ENCODE measurements around the gene KRTAP12-3. TPM values are rescaled to one million over a fixed set of nuclear protein-coding genes. Genes with fewer than 3 reads are reported as not detected.
"Not testable (repeated sequence)": the region's sequence is repeated elsewhere in the genome, so short reads cannot be mapped to it uniquely, and the experiment has no call there.

KRTAP12-3 gene
- total and polyA plus RNA-seq, 4 donors: not detected

DNA sequence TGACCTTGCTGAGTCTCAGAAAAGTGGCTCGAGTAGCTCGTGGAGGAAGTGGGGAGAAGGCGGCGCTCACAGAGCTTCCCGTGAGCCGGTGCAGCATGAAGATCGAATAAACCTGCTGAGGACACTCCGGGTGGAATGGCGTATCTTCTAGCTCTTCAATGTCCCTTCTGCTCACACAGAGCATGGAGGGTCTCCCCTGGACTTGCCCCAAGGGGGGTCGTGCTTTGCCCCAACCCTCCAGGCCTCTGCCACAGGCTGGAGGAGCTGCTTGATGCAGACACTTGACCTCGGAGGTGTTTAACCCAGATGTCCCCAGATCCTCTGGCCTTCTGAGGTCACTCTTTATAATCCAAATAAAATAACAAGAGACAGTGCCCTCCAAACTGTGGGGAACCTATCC is 37.0 kb downstream of the KRTAP12-3 start:
- 70 to 71% methylated on average over 11 of the region's 11 CpGs for WGBS, 2 donors

DNA sequence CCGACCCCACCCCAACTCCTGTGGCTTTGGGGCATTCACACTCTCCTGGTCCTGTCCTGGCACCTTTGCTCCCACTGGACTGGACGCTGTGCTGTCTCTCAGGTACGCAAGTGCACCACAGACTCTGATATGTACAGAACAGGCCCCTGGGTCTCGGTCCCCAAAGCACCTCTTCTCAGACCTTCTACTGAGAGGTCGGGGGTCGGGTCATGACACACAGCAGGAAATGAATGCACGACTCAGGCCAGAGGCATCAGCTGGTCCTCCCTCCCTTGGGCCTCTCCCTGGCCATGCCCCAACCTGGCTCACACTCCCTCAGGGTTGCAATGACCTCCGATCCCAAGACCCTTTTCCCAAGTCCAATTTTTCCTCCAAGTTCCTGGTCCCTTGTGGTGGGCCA is 37.5 kb downstream of the KRTAP12-3 start:
- H3K27me3 ChIP-seq (ENCODE audit: control insufficient read depth in 1 of 2, insufficient read depth in 2 of 2, low read length in 1 of 2): no peaks in the 10 kb centered on the region
- no peak for ATAC-seq (ENCODE audit: low FRiP score)
- 81 to 84% methylated on average over 8 of the region's 8 CpGs for WGBS, 2 donors

More for the DNA sequence above, 37.0 kb downstream of the KRTAP12-3 start:
- Histone ChIP-seq H3K27me3 (ENCODE audit: control insufficient read depth in 1 of 2, insufficient read depth in 2 of 2, low read length in 1 of 2) (no peaks in the 10 kb centered on the region), H3K27ac (ENCODE audit: low read depth in 1 of 2, low read length in 2 of 2) (no peak overlapping the region), H3K4me1 (ENCODE audit: control insufficient read depth in 1 of 2, insufficient read depth in 2 of 2, low read length in 2 of 2) (no peaks in the 10 kb centered on the region), H3K9me3 (ENCODE audit: control insufficient read depth, low read length) (no peaks in the 10 kb centered on the region), H3K4me3 (ENCODE audit: low read length in 2 of 2) (no peak overlapping the region), H3K36me3 (ENCODE audit: control insufficient read depth in 1 of 2, insufficient read depth in 2 of 2, low read length in 1 of 2) (no peaks in the 10 kb centered on the region)
- DNase-seq (no peak), ATAC-seq (ENCODE audit: low FRiP score) (no peak)
- intact Hi-C loops (cut with DNase I): no loop called here

DNA sequence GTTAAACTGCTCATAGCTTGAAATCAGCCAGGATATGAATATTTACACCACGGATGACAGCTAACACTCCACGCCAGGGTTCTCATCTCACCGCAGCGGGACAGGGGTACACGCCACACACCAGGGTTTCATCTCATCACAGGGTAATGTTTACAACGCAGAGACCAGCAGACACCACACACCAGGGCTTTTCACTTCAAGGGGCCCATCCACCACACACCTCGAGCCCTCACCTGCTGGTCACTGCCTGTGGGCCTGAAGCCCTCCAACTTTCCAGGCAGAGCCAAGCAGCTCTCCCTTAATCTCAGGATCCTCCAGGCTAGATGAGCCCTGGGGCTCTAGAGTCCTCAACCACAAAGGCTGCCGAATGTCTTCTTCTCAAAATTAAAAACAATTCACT is 37.9 kb downstream of the KRTAP12-3 start:
- no peak for ATAC-seq (ENCODE audit: low FRiP score)
- Histone ChIP-seq H3K36me3 (ENCODE audit: control insufficient read depth in 1 of 2, insufficient read depth in 2 of 2, low read length in 1 of 2) (no peaks in the 10 kb centered on the region), H3K4me1 (ENCODE audit: control insufficient read depth in 1 of 2, insufficient read depth in 2 of 2, low read length in 2 of 2) (no peaks in the 10 kb centered on the region), H3K27me3 (ENCODE audit: control insufficient read depth in 1 of 2, insufficient read depth in 2 of 2, low read length in 1 of 2) (no peaks in the 10 kb centered on the region), H3K27ac (ENCODE audit: low read depth in 1 of 2, low read length in 2 of 2) (no peak overlapping the region), H3K4me3 (ENCODE audit: low read length in 2 of 2) (no peak overlapping the region), H3K9me3 (ENCODE audit: control insufficient read depth, low read length) (no peaks in the 10 kb centered on the region)
- intact Hi-C loops (cut with DNase I): no loop called here
- WGBS, 2 donors: 88 to 91% methylated on average over 8 of the region's 8 CpGs
- DNase-seq: no peak

More for the DNA sequence above, 37.5 kb downstream of the KRTAP12-3 start:
- intact Hi-C loops (cut with DNase I): no loop called here
- DNase-seq: no peak
- Histone ChIP-seq H3K4me1 (ENCODE audit: control insufficient read depth in 1 of 2, insufficient read depth in 2 of 2, low read length in 2 of 2) (no peaks in the 10 kb centered on the region), H3K27ac (ENCODE audit: low read depth in 1 of 2, low read length in 2 of 2) (no peak overlapping the region), H3K4me3 (ENCODE audit: low read length in 2 of 2) (no peak overlapping the region), H3K36me3 (ENCODE audit: control insufficient read depth in 1 of 2, insufficient read depth in 2 of 2, low read length in 1 of 2) (no peaks in the 10 kb centered on the region), H3K9me3 (ENCODE audit: control insufficient read depth, low read length) (no peaks in the 10 kb centered on the region)

- H3K36me3 ChIP-seq (ENCODE audit: control insufficient read depth in 1 of 2, insufficient read depth in 2 of 2, low read length in 1 of 2): no peaks in the 10 kb centered on the region
- intact Hi-C loops (cut with DNase I): no loop called here
- no peaks in the 10 kb centered on the region for H3K4me1 ChIP-seq (ENCODE audit: control insufficient read depth in 1 of 2, insufficient read depth in 2 of 2, low read length in 2 of 2)
- no peak overlapping the region for H3K27ac ChIP-seq (ENCODE audit: low read depth in 1 of 2, low read length in 2 of 2)
- WGBS, 2 donors: 80 to 81% methylated on average over 10 of the region's 10 CpGs
- ATAC-seq (ENCODE audit: low FRiP score) (no peak), DNase-seq (no peak)
- H3K4me3 ChIP-seq (ENCODE audit: low read length in 2 of 2): no peak overlapping the region
- H3K27me3 ChIP-seq (ENCODE audit: control insufficient read depth in 1 of 2, insufficient read depth in 2 of 2, low read length in 1 of 2): no peaks in the 10 kb centered on the region
- no peaks in the 10 kb centered on the region for H3K9me3 ChIP-seq (ENCODE audit: control insufficient read depth, low read length)
Measured at GRCh38 chr21:44696572-44696971, 38.8 kb downstream of the KRTAP12-3 start.

DNA sequence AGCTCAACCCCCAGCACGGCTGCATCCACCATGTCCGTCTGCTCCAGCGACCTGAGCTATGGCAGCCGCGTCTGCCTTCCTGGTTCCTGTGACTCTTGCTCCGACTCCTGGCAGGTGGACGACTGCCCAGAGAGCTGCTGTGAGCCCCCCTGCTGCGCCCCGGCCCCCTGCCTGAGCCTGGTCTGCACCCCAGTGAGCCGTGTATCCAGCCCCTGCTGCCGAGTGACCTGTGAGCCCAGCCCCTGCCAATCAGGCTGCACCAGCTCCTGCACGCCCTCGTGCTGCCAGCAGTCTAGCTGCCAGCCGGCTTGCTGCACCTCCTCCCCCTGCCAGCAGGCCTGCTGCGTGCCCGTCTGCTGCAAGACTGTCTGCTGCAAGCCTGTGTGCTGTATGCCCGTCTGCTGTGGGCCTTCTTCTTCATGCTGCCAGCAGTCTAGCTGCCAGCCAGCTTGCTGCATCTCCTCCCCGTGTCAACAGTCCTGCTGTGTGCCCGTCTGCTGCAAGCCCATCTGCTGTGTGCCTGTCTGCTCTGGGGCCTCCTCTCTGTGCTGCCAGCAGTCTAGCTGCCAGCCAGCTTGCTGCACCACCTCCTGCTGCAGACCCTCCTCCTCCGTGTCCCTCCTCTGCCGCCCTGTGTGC is 39.6 kb downstream of the KRTAP12-3 start, which contains the start of gene KRTAP10-12:
Gene KRTAP10-12 (plus strand): TSS at position 1 of the 639 bp plus-strand sequence. CDS start 30 bp downstream, at position 31.
- H3K4me1 ChIP-seq (ENCODE audit: control insufficient read depth in 1 of 2, insufficient read depth in 2 of 2, low read length in 2 of 2); H3K36me3 ChIP-seq (ENCODE audit: control insufficient read depth in 1 of 2, insufficient read depth in 2 of 2, low read length in 1 of 2); DNase-seq; intact Hi-C loops (cut with DNase I); H3K4me3 ChIP-seq (ENCODE audit: low read length in 2 of 2); H3K27me3 ChIP-seq (ENCODE audit: control insufficient read depth in 1 of 2, insufficient read depth in 2 of 2, low read length in 1 of 2); ATAC-seq (ENCODE audit: low FRiP score); H3K27ac ChIP-seq (ENCODE audit: low read depth in 1 of 2, low read length in 2 of 2); H3K9me3 ChIP-seq (ENCODE audit: control insufficient read depth, low read length): not testable (repeated sequence)
- WGBS, 2 donors: 45 to 54% methylated on average over 16 to 21 of the region's 21 CpGs

DNA sequence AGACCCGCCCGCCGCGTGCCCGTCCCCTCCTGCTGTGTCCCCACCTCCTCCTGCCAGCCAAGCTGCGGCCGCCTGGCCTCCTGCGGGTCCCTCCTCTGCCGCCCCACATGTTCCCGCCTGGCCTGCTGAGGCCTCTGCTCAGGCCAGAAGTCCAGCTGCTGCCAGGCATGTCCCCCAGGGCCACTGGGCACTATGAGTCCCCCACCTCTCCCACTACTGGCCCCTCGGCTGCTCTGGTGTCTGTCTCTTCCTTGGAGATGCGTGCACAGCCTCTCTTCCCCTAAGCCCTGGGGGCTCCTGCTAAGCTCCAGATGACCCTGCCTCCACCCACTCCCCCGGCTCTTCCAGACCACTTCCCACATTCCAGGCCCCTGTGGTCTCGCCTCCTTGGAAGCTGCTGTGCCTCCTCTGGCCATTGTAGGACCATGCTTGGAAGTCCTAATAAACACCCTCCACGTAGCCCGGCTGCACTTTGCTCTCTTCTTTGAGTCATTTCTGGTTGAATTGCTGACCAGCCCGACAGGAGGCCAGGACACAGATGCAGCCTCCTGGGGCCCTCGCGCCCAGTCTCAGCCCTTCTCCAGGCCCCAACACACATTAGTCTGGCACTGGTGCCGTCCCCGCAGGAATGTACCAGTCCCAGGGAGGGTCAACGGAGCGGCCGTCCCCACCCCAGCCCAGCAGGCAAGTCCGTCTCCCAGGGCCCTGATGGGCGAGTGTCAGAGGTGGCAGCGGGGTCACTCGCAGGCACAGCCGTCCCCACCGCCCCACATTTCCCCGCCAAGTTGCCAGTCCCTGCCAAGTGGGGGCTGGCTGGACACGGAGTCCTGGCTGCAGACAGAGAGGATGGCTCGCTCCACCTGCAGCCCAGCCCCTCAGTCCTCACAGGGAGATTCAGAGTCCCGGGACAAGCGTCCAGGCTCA is 40.3 kb downstream of the KRTAP12-3 start:
- H3K4me1 ChIP-seq (ENCODE audit: control insufficient read depth in 1 of 2, insufficient read depth in 2 of 2, low read length in 2 of 2): no peaks in the 10 kb centered on the region
- intact Hi-C loops (cut with DNase I): no loop called here
- DNase-seq (no peak), ATAC-seq (ENCODE audit: low FRiP score) (no peak)
- 36 to 47% methylated on average over 34 to 35 of the region's 35 CpGs for WGBS, 2 donors
- no peaks in the 10 kb centered on the region for H3K36me3 ChIP-seq (ENCODE audit: control insufficient read depth in 1 of 2, insufficient read depth in 2 of 2, low read length in 1 of 2)
- H3K4me3 ChIP-seq (ENCODE audit: low read length in 2 of 2): no peak overlapping the region
- no peak overlapping the region for H3K27ac ChIP-seq (ENCODE audit: low read depth in 1 of 2, low read length in 2 of 2)
- no peaks in the 10 kb centered on the region for H3K27me3 ChIP-seq (ENCODE audit: control insufficient read depth in 1 of 2, insufficient read depth in 2 of 2, low read length in 1 of 2)
- H3K9me3 ChIP-seq (ENCODE audit: control insufficient read depth, low read length): no peaks in the 10 kb centered on the region

GRCh38 chr21:44699502-44700001 is 41.8 kb downstream of the KRTAP12-3 start:
- H3K27me3 ChIP-seq (ENCODE audit: control insufficient read depth in 1 of 2, insufficient read depth in 2 of 2, low read length in 1 of 2): no peaks in the 10 kb centered on the region
- intact Hi-C loops (cut with DNase I): no loop called here
- H3K4me3 ChIP-seq (ENCODE audit: low read length in 2 of 2): no peak overlapping the region
- ATAC-seq (ENCODE audit: low FRiP score) (no peak), DNase-seq (no peak)
- no peaks in the 10 kb centered on the region for H3K36me3 ChIP-seq (ENCODE audit: control insufficient read depth in 1 of 2, insufficient read depth in 2 of 2, low read length in 1 of 2)
- 78 to 80% methylated on average over 17 of the region's 17 CpGs for WGBS, 2 donors
- no peak overlapping the region for H3K27ac ChIP-seq (ENCODE audit: low read depth in 1 of 2, low read length in 2 of 2)
- no peaks in the 10 kb centered on the region for H3K4me1 ChIP-seq (ENCODE audit: control insufficient read depth in 1 of 2, insufficient read depth in 2 of 2, low read length in 2 of 2)
- no peaks in the 10 kb centered on the region for H3K9me3 ChIP-seq (ENCODE audit: control insufficient read depth, low read length)

DNA sequence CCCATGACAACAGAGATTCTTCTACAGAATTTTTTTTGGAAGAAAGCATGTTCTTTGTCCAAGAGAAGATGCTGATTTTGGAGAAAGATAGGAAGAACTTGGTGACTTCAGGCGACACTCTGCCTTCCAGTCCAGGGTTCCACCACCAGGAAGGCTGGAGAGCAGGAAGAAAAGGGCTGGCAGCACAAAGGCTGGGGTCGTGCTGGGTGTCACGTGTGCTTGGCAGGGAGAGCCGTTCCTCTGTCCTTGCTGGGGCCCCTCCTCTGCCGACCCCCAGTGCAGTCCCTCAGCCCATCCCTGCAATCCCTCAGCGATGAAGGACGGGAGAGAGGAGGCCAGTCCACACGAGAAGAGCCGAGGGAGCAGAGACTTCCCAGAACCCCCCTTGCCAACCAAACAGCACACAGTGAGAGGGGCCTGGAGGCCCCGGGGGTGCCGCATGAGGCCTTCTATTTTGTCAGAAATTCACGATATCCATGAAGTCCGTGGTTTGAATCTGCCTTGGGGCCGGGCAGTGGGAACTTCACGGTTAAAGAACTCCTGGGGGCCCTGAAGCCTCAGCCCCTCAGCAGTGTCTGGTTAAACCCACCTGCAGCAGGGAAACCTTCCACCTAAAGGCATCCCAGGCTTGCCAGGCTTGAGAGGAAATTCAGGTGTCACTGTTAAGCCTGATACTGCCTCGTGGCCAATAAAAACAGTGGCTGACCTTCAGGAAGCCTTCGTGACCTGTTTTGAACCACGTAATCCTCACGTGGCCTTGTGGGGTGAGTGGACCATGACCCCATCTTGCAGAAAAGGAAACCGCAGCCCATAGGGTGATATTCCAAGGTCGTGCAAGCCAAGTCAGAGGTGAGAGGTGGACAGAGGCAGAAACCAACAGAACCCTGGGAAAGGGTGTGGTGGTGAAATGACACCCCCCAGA is 42.6 kb downstream of the KRTAP12-3 start:
- WGBS, 2 donors: 73 to 83% methylated on average over 20 to 21 of the region's 21 CpGs
- no peak for ATAC-seq (ENCODE audit: low FRiP score)
- intact Hi-C loops (cut with DNase I): no loop called here
- Histone ChIP-seq H3K4me1 (ENCODE audit: control insufficient read depth in 1 of 2, insufficient read depth in 2 of 2, low read length in 2 of 2) (no peaks in the 10 kb centered on the region), H3K27ac (ENCODE audit: low read depth in 1 of 2, low read length in 2 of 2) (no peak overlapping the region), H3K4me3 (ENCODE audit: low read length in 2 of 2) (no peak overlapping the region), H3K9me3 (ENCODE audit: control insufficient read depth, low read length) (no peaks in the 10 kb centered on the region), H3K36me3 (ENCODE audit: control insufficient read depth in 1 of 2, insufficient read depth in 2 of 2, low read length in 1 of 2) (no peaks in the 10 kb centered on the region), H3K27me3 (ENCODE audit: control insufficient read depth in 1 of 2, insufficient read depth in 2 of 2, low read length in 1 of 2) (no peaks in the 10 kb centered on the region)
- DNase-seq: no peak
